Progenitor cell of endocrine pancreas (in vitro differentiated cells): ENCODE measurements around the gene SCAMP5. TPM values are rescaled to one million over a fixed set of nuclear protein-coding genes. Genes with fewer than 3 reads are reported as not detected.

Experiments
- DNase-seq: peaks from one replicate; pipeline ENCODE4 v3.0.0; 2021; ENCODE audit warnings: low spot score; ENCODE audit not compliant: unreplicated experiment
- H3K27ac Mint-ChIP-seq: 2 replicates; pipeline ENCODE4 v1.8.0; 2021; ENCODE audit warnings: mild to moderate bottlenecking, moderate library complexity, mixed read lengths
- H3K27me3 Mint-ChIP-seq: 2 replicates; pipeline ENCODE4 v1.8.0; 2021; ENCODE audit warnings: mixed read lengths
- H3K36me3 Mint-ChIP-seq: 2 replicates; pipeline ENCODE4 v1.8.0; 2022; ENCODE audit warnings: mixed read lengths; ENCODE audit not compliant: insufficient read depth
- H3K4me1 Mint-ChIP-seq: 2 replicates; pipeline ENCODE4 v1.8.0; 2021; ENCODE audit warnings: low read depth, mixed read lengths
- H3K4me3 Mint-ChIP-seq: 2 replicates; pipeline ENCODE4 v1.8.0; 2021; ENCODE audit warnings: low read depth, mild to moderate bottlenecking, moderate library complexity, mixed read lengths
- H3K9me3 Mint-ChIP-seq: 2 replicates; pipeline ENCODE4 v1.8.0; 2021; ENCODE audit warnings: low read depth, mixed read lengths
- total RNA-seq: library from RNA; stranded (reverse); gene quantifications from 2 replicates; pipeline ENCODE4 v1.2.1, GENCODE V29; 2021
- TF ChIP-seq, protein P1 (sequence below): fragments of 200-600 bp; sonication (generic); IDR thresholded peaks from one replicate; pipeline ENCODE4 v1.5.0; 2021; ENCODE audit warnings: antibody characterized with exemption, mild to moderate bottlenecking; ENCODE audit not compliant: unreplicated experiment

SCAMP5 gene
- total RNA-seq, 1 donor from 2014 or later: 55.9 TPM

DNA sequence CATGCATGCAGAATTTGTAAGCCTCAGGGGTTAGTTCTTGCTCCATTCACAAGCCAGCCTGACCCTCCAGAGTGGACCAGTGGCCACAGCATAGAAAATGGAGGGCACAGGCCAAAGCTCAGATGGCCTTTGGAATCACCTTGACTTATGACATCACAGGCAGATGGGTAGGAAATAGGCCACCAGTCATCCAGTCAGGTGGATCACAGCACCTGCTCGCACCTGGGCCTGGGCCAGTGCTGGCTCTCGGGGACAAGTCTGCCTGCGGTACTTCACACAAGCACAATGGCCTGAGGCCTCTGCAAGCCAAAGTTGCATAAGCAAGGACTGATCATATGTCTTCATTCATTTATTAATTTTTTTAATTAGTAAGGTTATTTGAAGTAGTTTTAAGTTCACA is 67.3 kb downstream of the SCAMP5 start:
- DNase-seq: no peak
- Mint-ChIP-seq H3K4me1 (peaks cover 16% of the 10 kb centered on the region), H3K27me3 (no peaks in the 10 kb centered on the region), H3K9me3 (peaks cover 16% of the 10 kb centered on the region), H3K36me3 (peaks cover 16% of the 10 kb centered on the region), H3K4me3 (no peak overlapping the region), H3K27ac (no peak overlapping the region)
- TF ChIP-seq, protein P1, sequence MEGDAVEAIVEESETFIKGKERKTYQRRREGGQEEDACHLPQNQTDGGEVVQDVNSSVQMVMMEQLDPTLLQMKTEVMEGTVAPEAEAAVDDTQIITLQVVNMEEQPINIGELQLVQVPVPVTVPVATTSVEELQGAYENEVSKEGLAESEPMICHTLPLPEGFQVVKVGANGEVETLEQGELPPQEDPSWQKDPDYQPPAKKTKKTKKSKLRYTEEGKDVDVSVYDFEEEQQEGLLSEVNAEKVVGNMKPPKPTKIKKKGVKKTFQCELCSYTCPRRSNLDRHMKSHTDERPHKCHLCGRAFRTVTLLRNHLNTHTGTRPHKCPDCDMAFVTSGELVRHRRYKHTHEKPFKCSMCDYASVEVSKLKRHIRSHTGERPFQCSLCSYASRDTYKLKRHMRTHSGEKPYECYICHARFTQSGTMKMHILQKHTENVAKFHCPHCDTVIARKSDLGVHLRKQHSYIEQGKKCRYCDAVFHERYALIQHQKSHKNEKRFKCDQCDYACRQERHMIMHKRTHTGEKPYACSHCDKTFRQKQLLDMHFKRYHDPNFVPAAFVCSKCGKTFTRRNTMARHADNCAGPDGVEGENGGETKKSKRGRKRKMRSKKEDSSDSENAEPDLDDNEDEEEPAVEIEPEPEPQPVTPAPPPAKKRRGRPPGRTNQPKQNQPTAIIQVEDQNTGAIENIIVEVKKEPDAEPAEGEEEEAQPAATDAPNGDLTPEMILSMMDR: no peak

DNA sequence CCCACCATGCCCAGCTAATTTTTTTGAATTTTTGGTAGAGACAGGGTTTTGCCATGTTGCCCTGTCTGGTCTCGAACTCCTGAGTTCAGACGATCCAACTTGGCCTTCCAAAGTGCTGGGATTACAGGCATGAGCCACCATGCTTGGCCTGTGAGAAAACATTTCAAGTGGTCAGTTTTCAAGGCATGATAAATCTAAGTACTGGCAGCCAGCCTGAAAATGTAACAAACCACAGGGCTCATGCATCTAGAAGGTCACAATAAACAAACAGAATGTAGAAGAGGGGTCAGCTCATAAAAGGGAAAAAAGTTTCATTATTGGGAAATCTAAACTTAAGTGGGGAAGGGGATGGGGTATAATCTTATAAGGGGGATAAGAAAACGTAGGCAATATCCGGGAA is 68.0 kb downstream of the SCAMP5 start:
- H3K27ac Mint-ChIP-seq: peak overlapping the region; percentile 69
- TF ChIP-seq, protein P1: no peak
- peaks cover 13% of the 10 kb centered on the region for H3K36me3 Mint-ChIP-seq
- H3K4me1 Mint-ChIP-seq: peaks cover 12% of the 10 kb centered on the region
- H3K9me3 Mint-ChIP-seq: peaks cover 16% of the 10 kb centered on the region
- no peak for DNase-seq
- no peak overlapping the region for H3K4me3 Mint-ChIP-seq
- H3K27me3 Mint-ChIP-seq: no peaks in the 10 kb centered on the region

DNA sequence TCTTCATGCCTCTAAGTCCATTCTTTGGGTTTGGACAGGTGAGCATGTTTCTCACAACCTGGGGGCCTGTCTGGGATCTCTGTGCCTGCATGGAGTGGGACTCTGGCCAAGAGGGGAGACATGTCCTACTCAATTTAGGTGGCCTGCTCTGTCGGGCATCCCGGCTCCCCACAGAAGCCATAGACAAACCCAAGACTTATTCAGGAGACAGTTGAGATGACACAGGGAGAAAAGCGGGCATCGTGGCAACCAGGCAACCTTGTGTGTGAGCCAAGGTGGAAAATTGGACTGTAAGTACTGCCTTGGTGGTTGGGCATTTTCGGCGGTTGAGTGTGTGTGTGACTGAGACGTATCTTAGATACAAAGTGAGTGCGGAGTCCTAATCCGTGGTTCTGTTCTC is 68.5 kb downstream of the SCAMP5 start:
- DNase-seq: no peak
- H3K4me1 Mint-ChIP-seq: peaks cover 10% of the 10 kb centered on the region
- no peak overlapping the region for H3K4me3 Mint-ChIP-seq
- H3K27me3 Mint-ChIP-seq: no peaks in the 10 kb centered on the region
- no peak overlapping the region for H3K27ac Mint-ChIP-seq
- TF ChIP-seq, protein P1: no peak
- H3K9me3 Mint-ChIP-seq: peaks cover 16% of the 10 kb centered on the region
- peaks cover 13% of the 10 kb centered on the region for H3K36me3 Mint-ChIP-seq

DNA sequence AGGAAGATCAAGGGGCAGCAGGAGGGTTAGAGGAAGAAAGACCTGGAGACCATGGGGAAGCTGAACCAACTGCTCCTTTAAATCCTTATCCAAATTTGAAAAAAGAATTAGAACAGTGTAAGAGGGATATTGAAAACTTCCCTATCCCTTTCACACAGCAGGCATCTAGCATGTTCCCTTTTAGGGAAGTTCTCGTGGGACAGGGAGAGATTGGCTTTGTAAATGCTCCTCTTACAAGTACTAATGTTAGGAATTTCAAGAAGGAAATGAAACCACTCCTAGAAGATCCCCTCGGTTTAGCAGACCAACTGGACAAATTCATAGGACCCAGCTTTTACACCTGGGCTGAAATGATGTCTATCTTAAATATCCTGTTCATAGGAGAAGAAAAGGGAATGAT is 69.5 kb downstream of the SCAMP5 start:
- Mint-ChIP-seq H3K36me3 (peaks cover 13% of the 10 kb centered on the region), H3K27me3 (no peaks in the 10 kb centered on the region), H3K9me3 (peaks cover 16% of the 10 kb centered on the region), H3K4me3 (no peak overlapping the region), H3K27ac (no peak overlapping the region), H3K4me1 (peaks cover 10% of the 10 kb centered on the region)
- TF ChIP-seq, protein P1: no peak
- no peak for DNase-seq

DNA sequence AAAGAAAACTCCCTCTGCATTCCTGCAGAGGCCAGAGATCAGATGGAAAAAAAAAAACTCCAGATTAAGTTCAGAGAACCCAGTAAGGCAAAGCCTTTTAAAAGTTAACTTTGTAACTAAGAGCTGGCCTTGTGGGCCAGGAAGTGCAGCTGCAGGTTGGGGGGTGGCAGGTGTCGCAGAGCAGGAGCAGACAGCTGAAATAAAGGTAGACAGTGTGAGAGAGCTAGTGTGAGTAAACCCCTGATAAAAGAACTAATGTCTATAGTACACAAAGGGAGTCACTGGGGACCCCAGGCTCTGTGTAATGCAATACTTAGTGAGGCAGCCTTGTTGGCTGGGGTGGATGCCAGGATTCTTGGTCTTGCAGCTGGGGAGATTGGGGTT is 70.1 kb downstream of the SCAMP5 start:
- H3K4me1 Mint-ChIP-seq: peaks cover 10% of the 10 kb centered on the region
- H3K27ac Mint-ChIP-seq: peak overlapping the region; percentile 71
- TF ChIP-seq, protein P1: no peak
- H3K4me3 Mint-ChIP-seq: no peak overlapping the region
- peaks cover 13% of the 10 kb centered on the region for H3K36me3 Mint-ChIP-seq
- no peak for DNase-seq
- no peaks in the 10 kb centered on the region for H3K27me3 Mint-ChIP-seq
- H3K9me3 Mint-ChIP-seq: peaks cover 16% of the 10 kb centered on the region
